ENCODE measurements around the gene MFAP3.
A peak's percentile ranks its signal among the peaks of the same experiment; 100 is the strongest.

MFAP3 gene

DNA sequence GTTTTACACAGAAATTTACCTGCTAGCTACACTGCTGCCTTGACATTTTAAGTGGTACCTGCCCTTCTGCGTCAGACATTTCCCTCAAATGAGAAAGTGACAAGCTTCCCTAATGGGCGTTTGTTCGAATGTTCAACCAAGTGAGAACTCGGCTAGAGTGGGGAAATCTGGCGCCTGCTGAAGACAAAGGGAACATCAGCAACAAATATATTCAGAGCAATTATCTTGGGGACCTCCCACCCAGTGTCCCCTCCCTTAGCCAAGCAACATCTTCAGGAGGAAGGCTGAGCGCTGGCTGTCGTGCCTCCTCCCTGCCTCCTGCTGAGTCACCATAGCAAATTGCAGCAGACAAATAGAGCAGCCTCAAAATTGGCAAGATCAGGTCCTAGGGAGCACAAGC, 57.1 kb downstream of the MFAP3 start:
- DNase-seq, result no peak

DNA sequence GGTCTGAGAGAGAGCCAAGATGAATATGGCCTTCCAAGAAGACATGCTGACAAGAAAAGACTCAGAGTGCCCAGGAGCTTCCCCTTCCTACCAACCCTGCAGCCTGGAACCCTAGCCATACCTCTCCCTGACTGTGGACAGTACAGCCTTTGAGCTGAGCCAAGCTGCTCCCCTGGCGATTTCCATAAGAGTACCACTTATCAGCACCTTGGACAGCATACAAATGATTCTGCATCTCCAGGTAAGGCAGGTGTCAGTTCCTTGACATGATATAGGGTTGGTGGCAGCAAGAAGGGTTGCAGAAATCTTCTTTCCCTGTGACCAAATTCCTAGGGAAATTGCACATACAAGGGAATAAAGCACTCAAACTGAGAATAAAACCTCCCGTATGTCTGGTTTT, 58.3 kb downstream of the MFAP3 start:
- DNase-seq, result peak; percentile 44

DNA sequence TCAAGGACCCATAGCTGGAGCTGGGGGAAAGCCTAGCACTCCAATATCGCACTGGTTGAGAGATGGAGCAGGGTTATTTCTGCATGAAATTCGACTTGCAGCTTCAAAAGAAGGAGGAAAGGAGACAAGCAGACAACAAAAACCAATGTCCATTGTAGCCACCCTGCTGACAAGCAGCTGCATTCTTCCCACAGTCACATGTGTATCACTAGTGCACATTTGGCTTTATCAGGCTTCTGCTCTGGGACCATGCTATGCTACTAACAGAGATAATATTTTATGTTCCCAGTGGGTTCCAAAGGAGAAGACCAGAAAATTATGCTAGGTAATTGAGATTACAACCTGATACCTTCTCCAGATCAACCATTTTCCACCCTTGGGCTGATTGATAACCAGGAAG, 59.7 kb downstream of the MFAP3 start:
- no peak for DNase-seq

DNA sequence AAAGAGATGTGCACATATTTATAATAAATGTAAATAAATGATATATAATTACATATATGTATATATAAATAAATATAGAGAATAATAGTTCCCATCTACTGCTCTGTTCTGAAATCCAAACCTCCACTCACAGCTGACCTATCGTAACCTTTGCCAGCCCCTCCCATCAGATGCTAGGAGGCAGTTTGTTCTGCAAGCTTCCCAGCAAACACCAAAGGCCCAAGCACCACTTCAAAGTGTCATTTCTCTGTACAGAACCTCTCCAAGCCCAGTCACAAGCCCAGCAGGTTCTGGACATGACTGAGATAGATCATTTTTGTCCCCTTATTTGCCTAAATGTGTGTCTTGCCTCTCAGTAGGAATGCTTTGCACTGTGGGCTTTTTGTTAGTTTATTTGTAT, 62.4 kb downstream of the MFAP3 start:
- DNase-seq, result no peak

DNA sequence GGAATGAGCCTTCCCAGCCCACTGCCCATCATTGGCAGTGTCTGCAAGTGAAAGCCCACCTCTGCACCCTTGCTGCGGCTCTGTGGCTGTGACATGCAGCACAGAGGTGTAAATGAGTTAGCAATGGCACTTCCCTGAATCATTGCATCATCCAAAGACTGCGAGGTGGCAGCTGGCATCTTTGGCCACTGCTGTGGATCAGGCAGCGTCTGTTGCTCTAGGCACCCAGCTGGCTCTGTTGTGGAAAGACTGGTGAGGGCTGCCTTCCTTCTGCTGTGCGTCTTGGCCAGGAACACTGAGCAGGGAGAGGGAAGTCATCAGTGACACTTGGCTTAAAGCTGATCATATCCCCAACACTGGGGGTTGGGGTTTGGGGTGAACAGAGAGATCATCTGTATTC, 64.5 kb downstream of the MFAP3 start:
- DNase-seq, result no peak

Measured in RPMI8226 (cell line).